ENCODE measurements around the gene SUMO4. TPM values are rescaled to one million over a fixed set of nuclear protein-coding genes. Genes with fewer than 3 reads are reported as not detected.

SUMO4 gene
- total RNA-seq, 1 donor from 2014 or later, result 1.6 TPM

DNA sequence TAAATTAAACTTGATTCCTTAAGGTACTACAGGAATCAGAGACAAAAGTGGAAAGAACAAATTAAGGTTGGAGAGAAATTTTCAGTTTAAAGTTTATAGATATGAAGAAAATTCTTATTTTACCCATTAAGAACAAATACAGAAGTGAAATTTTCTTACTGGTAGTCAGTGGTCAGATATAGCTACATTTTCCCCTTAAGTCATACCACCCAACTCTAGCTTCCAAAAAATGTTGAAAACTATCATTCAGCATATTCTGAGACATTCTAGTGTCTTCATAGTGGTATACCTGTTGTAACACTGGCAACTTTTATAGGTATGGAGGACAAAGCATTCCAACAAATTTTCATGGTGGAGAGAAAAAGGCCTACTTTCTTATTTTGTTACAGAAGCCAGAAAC is 15.6 kb upstream of the SUMO4 start:
- H3K4me2 ChIP-seq (ENCODE audit: low read length), result no peak overlapping the region
- H3K27me3 Mint-ChIP-seq (ENCODE audit: low read depth, unreplicated experiment), result no peaks in the 10 kb centered on the region
- H2AFZ ChIP-seq (ENCODE audit: low read depth, low read length), result no peak overlapping the region
- H3K4me1 Mint-ChIP-seq (ENCODE audit: low read depth, unreplicated experiment), result no peaks in the 10 kb centered on the region
- peaks cover 28% of the 10 kb centered on the region for H3K36me3 Mint-ChIP-seq (ENCODE audit: low read depth, unreplicated experiment)
- H3K9me3 ChIP-seq (ENCODE audit: insufficient read depth, low read depth, low read length), result no peaks in the 10 kb centered on the region
- H3K27ac Mint-ChIP-seq (ENCODE audit: unreplicated experiment), result no peak overlapping the region
- no peak overlapping the region for H3K4me3 Mint-ChIP-seq (ENCODE audit: unreplicated experiment)
- peaks cover 59% of the 10 kb centered on the region for H4K20me1 ChIP-seq (ENCODE audit: insufficient read depth, low read length)
- H3K36me3 ChIP-seq (ENCODE audit: insufficient read depth, low read length), result peaks cover 29% of the 10 kb centered on the region
- no peak overlapping the region for H3K27ac ChIP-seq (ENCODE audit: low read depth, low read length)
- no peaks in the 10 kb centered on the region for H3K4me1 ChIP-seq (ENCODE audit: insufficient read depth, low read length)
- H3K9ac ChIP-seq (ENCODE audit: low read length), result no peak overlapping the region
- peaks cover 3% of the 10 kb centered on the region for H3K9me3 Mint-ChIP-seq (ENCODE audit: unreplicated experiment)
- FAIRE-seq (no peak), DNase-seq (ENCODE audit: low read depth) (no peak)
- peaks cover 75% of the 10 kb centered on the region for H3K79me2 ChIP-seq (ENCODE audit: insufficient read depth, low read length)
- no peak for TF ChIP-seq EZH2 (IDR thresholded peaks at IDR 0.05; ENCODE audit: insufficient read depth, low read length)
- TF ChIP-seq, protein P1, sequence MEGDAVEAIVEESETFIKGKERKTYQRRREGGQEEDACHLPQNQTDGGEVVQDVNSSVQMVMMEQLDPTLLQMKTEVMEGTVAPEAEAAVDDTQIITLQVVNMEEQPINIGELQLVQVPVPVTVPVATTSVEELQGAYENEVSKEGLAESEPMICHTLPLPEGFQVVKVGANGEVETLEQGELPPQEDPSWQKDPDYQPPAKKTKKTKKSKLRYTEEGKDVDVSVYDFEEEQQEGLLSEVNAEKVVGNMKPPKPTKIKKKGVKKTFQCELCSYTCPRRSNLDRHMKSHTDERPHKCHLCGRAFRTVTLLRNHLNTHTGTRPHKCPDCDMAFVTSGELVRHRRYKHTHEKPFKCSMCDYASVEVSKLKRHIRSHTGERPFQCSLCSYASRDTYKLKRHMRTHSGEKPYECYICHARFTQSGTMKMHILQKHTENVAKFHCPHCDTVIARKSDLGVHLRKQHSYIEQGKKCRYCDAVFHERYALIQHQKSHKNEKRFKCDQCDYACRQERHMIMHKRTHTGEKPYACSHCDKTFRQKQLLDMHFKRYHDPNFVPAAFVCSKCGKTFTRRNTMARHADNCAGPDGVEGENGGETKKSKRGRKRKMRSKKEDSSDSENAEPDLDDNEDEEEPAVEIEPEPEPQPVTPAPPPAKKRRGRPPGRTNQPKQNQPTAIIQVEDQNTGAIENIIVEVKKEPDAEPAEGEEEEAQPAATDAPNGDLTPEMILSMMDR (IDR thresholded peaks at IDR 0.05; ENCODE audit: insufficient read depth, low read depth, low read length), result no peak
- H3K27me3 ChIP-seq (ENCODE audit: insufficient read depth, low read length), result no peaks in the 10 kb centered on the region
- H3K4me3 ChIP-seq (ENCODE audit: insufficient read depth, low read depth, low read length), result no peak overlapping the region

DNA sequence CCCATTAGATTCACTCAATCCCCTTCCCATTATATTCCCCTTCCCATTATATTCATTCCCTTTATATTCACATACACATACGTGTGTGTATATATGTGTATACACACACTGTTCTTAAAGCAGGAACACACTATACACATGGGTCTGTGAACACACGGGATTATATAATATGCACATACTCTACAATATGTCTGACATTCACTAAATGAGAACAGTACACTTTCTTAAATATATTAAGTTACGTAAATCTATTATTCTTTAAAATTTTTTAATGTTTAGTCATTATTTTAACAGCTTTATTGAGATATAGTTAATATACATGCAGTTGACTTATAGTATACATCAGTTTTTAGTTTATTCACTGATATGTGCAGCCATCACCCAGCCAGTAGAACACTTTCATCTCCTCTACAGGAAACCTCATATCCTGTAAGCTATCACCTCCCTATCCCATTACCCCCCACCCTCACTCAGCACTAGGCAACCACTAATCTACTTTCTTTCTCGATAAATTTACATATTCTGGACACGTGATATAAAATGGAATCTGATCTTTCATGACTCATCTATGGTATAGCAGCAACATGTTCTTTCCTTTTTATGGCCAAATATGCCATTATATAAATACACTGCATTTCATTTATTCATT is 13.9 kb upstream of the SUMO4 start:
- H3K4me1 Mint-ChIP-seq (ENCODE audit: low read depth, unreplicated experiment), result no peaks in the 10 kb centered on the region
- peaks cover 24% of the 10 kb centered on the region for H3K36me3 Mint-ChIP-seq (ENCODE audit: low read depth, unreplicated experiment)
- DNase-seq (ENCODE audit: low read depth) (no peak), FAIRE-seq (no peak)
- peaks cover 3% of the 10 kb centered on the region for H3K9me3 Mint-ChIP-seq (ENCODE audit: unreplicated experiment)
- Histone ChIP-seq H3K36me3 (ENCODE audit: insufficient read depth, low read length) (peaks cover 23% of the 10 kb centered on the region), H3K79me2 (ENCODE audit: insufficient read depth, low read length) (peaks cover 75% of the 10 kb centered on the region), H2AFZ (ENCODE audit: low read depth, low read length) (no peak overlapping the region), H3K27ac (ENCODE audit: low read depth, low read length) (no peak overlapping the region), H3K9ac (ENCODE audit: low read length) (no peak overlapping the region), H3K27me3 (ENCODE audit: insufficient read depth, low read length) (no peaks in the 10 kb centered on the region), H3K4me1 (ENCODE audit: insufficient read depth, low read length) (no peaks in the 10 kb centered on the region), H3K9me3 (ENCODE audit: insufficient read depth, low read depth, low read length) (no peaks in the 10 kb centered on the region), H3K4me3 (ENCODE audit: insufficient read depth, low read depth, low read length) (no peak overlapping the region), H3K4me2 (ENCODE audit: low read length) (no peak overlapping the region), H4K20me1 (ENCODE audit: insufficient read depth, low read length) (peaks cover 57% of the 10 kb centered on the region)
- no peak overlapping the region for H3K27ac Mint-ChIP-seq (ENCODE audit: unreplicated experiment)
- no peaks in the 10 kb centered on the region for H3K27me3 Mint-ChIP-seq (ENCODE audit: low read depth, unreplicated experiment)
- H3K4me3 Mint-ChIP-seq (ENCODE audit: unreplicated experiment), result no peak overlapping the region
- no peak for TF ChIP-seq EZH2 (IDR thresholded peaks at IDR 0.05; ENCODE audit: insufficient read depth, low read length)
- TF ChIP-seq, protein P1 (IDR thresholded peaks at IDR 0.05; ENCODE audit: insufficient read depth, low read depth, low read length), result no peak

DNA sequence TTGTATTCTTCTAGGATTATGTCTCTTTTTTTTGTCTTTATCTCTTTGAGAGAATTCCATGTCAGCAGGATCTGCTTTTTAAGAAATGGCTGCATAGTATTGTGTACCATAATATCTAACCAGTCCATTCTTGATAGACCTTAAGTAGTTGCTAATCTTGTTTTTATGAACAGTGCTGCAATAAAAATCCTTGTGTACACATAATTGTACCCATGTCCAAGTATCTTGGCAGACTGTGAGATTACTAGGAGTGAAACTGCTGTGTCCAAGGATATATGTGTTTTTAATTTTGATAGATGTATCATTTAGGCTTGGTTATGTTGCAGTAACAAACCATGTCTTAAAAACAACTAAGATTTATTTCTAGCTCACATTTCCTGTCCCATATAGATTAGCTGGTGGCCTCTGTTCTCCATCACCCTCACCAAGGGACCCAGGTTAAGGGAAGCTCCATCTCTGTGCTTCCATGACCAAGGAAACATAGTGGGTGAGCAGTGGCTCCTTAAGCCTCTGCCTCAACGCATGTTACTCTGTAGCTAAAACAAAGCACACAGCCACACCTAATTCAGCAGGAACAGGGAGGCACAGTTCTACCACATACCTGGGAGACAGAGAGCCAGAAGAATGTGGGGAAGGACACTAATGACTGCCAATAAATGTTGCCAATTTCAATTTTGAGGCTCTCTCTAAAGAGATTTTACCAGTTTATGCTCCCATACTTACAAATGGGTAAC is 12.1 kb upstream of the SUMO4 start:
- H3K36me3 Mint-ChIP-seq (ENCODE audit: low read depth, unreplicated experiment), result peaks cover 26% of the 10 kb centered on the region
- H3K27me3 Mint-ChIP-seq (ENCODE audit: low read depth, unreplicated experiment), result no peaks in the 10 kb centered on the region
- Histone ChIP-seq H3K27me3 (ENCODE audit: insufficient read depth, low read length) (no peaks in the 10 kb centered on the region), H3K4me2 (ENCODE audit: low read length) (no peak overlapping the region), H3K79me2 (ENCODE audit: insufficient read depth, low read length) (peaks cover 79% of the 10 kb centered on the region), H3K27ac (ENCODE audit: low read depth, low read length) (no peak overlapping the region), H3K36me3 (ENCODE audit: insufficient read depth, low read length) (peaks cover 28% of the 10 kb centered on the region), H3K4me1 (ENCODE audit: insufficient read depth, low read length) (no peaks in the 10 kb centered on the region), H2AFZ (ENCODE audit: low read depth, low read length) (no peak overlapping the region), H4K20me1 (ENCODE audit: insufficient read depth, low read length) (peaks cover 57% of the 10 kb centered on the region), H3K9ac (ENCODE audit: low read length) (no peak overlapping the region), H3K4me3 (ENCODE audit: insufficient read depth, low read depth, low read length) (no peak overlapping the region), H3K9me3 (ENCODE audit: insufficient read depth, low read depth, low read length) (no peaks in the 10 kb centered on the region)
- TF ChIP-seq EZH2 (IDR thresholded peaks at IDR 0.05; ENCODE audit: insufficient read depth, low read length), result no peak
- TF ChIP-seq, protein P1 (IDR thresholded peaks at IDR 0.05; ENCODE audit: insufficient read depth, low read depth, low read length), result no peak
- H3K9me3 Mint-ChIP-seq (ENCODE audit: unreplicated experiment), result peaks cover 3% of the 10 kb centered on the region
- no peak overlapping the region for H3K27ac Mint-ChIP-seq (ENCODE audit: unreplicated experiment)
- DNase-seq (ENCODE audit: low read depth), result no peak
- FAIRE-seq, result no peak
- no peak overlapping the region for H3K4me3 Mint-ChIP-seq (ENCODE audit: unreplicated experiment)
- peaks cover 6% of the 10 kb centered on the region for H3K4me1 Mint-ChIP-seq (ENCODE audit: low read depth, unreplicated experiment)

Data from astrocyte (in vitro differentiated cells and primary cell).